Hepatocyte (in vitro differentiated cells): Measurements from ENCODE around the gene OR51F2. TPM values are rescaled to one million over a fixed set of nuclear protein-coding genes. Genes with fewer than 3 reads are reported as not detected.

Experiments
- DNase-seq: peaks from one replicate; pipeline ENCODE4 v3.0.0-alpha.2; 2016; ENCODE audit warnings: low spot score
- H2AFZ ChIP-seq: fragments of 200-600 bp; sonication (generic); 2 replicates; pipeline ENCODE4 v1.6.0; 2016; ENCODE audit warnings: antibody characterized with exemption, mild to moderate bottlenecking
- H3K27ac ChIP-seq: fragments of 200-600 bp; sonication (generic); 2 replicates; pipeline ENCODE4 v1.5.1; 2016; ENCODE audit warnings: mild to moderate bottlenecking
- H3K27me3 ChIP-seq: fragments of 200-600 bp; sonication (generic); 2 replicates; pipeline ENCODE4 v1.6.1; 2016
- H3K36me3 ChIP-seq: fragments of 200-600 bp; sonication (generic); replicated peaks from 2 replicates; pipeline ENCODE4 v1.5.1; 2016; ENCODE audit warnings: low read depth; ENCODE audit not compliant: insufficient read depth
- H3K4me1 ChIP-seq: fragments of 200-600 bp; sonication (generic); 2 replicates; pipeline ENCODE4 v1.5.1; 2016; ENCODE audit warnings: mild to moderate bottlenecking, moderate library complexity; ENCODE audit not compliant: insufficient read depth
- H3K4me2 ChIP-seq: fragments of 200-600 bp; sonication (generic); 2 replicates; pipeline ENCODE4 v1.6.0; 2016
- H3K4me3 ChIP-seq: fragments of 200-600 bp; sonication (generic); 2 replicates; pipeline ENCODE4 v1.5.1; 2016; ENCODE audit warnings: mild to moderate bottlenecking
- H3K79me2 ChIP-seq: fragments of 200-600 bp; sonication (generic); 2 replicates; pipeline ENCODE4 v1.6.0; 2017; ENCODE audit warnings: mild to moderate bottlenecking
- H3K9me2 ChIP-seq: fragments of 200-600 bp; sonication (generic); replicated peaks from 2 replicates; pipeline ENCODE4 v1.6.0; 2017; ENCODE audit warnings: mild to moderate bottlenecking; ENCODE audit not compliant: insufficient read depth
- H3K9me3 ChIP-seq: fragments of 200-600 bp; sonication (generic); 2 replicates; pipeline ENCODE4 v1.5.1; 2016; ENCODE audit warnings: low read depth, mild to moderate bottlenecking
- H4K20me1 ChIP-seq: fragments of 200-600 bp; sonication (generic); 2 replicates; pipeline ENCODE4 v1.6.0; 2016; ENCODE audit warnings: mild to moderate bottlenecking; ENCODE audit not compliant: insufficient read depth, poor library complexity, severe bottlenecking
- CTCF ChIP-seq: fragments of 200-600 bp; sonication (generic); IDR thresholded peaks from 2 replicates; pipeline ENCODE4 v1.5.1; 2016; ENCODE audit warnings: antibody characterized with exemption, mild to moderate bottlenecking; ENCODE audit not compliant: poor library complexity
- EZH2 ChIP-seq: fragments of 200-600 bp; sonication (generic); IDR thresholded peaks from 2 replicates; pipeline ENCODE4 v1.6.1; 2016; ENCODE audit warnings: antibody characterized with exemption, mild to moderate bottlenecking, borderline replicate concordance
- EZH2phosphoT487 ChIP-seq: fragments of 200-600 bp; sonication (generic); IDR thresholded peaks from one replicate; pipeline ENCODE4 v1.6.1; 2018; ENCODE audit warnings: antibody characterized with exemption, mild to moderate bottlenecking, low read depth, moderate library complexity; ENCODE audit not compliant: unreplicated experiment, severe bottlenecking
- WGBS: methylation state at CpG from one replicate; pipeline ENCODE4 v1.1.6; 2016; ENCODE audit warnings: low lambda C conversion rate; ENCODE audit errors: missing lambda C conversion rate; 5-methylcytosine and 5-hydroxymethylcytosine counted together
- polyA plus RNA-seq: library from polyadenylated mRNA; unstranded; fragments of >200 nt; fragmentation: Nextera tagmentation; extraction: Ambion mirVana; gene quantifications from 2 replicates; pipeline ENCODE4 v1.2.1, GENCODE V29; 2016
- total RNA-seq: library from RNA; depleted of rRNA; stranded (reverse); fragments of >200 nt; gene quantifications from 2 replicates; pipeline ENCODE4 v1.2.3, GENCODE V29; 2014

Gene OR51F2
- total and polyA plus RNA-seq, 2 experiments from 2014 or later: not detected

GRCh38 chr11:4865855-4866254 lies 44.7 kb downstream of the OR51F2 start:
- DNase-seq: no peak
- H3K9me2 ChIP-seq: no peaks in the 10 kb centered on the region
- no peak overlapping the region for H2AFZ ChIP-seq
- H3K27me3 ChIP-seq: no peaks in the 10 kb centered on the region
- WGBS: 81% methylated on average over 1 of the region's 1 CpG
- H3K9me3 ChIP-seq: no peaks in the 10 kb centered on the region
- H4K20me1 ChIP-seq: no peaks in the 10 kb centered on the region
- H3K4me1 ChIP-seq: no peaks in the 10 kb centered on the region
- no peaks in the 10 kb centered on the region for H3K79me2 ChIP-seq
- TF ChIP-seq EZH2: no peak
- TF ChIP-seq EZH2phosphoT487: no peak
- TF ChIP-seq CTCF: no peak
- no peaks in the 10 kb centered on the region for H3K36me3 ChIP-seq
- no peak overlapping the region for H3K4me3 ChIP-seq
- no peak overlapping the region for H3K4me2 ChIP-seq
- no peak overlapping the region for H3K27ac ChIP-seq

Other genes starting within 250 kb of the OR51F2 start
- not detected in 2 replicates for gene OR52I2, start 239.6 kb upstream of the OR51F2 start, total RNA-seq
- gene OR52I2, start 239.6 kb upstream of the OR51F2 start, polyA plus RNA-seq: not detected in 2 replicates
- gene OR52I1, start 227.3 kb upstream of the OR51F2 start, total RNA-seq: not detected in 2 replicates
- gene OR52I1, start 227.3 kb upstream of the OR51F2 start, polyA plus RNA-seq: not detected in 2 replicates
- gene TRIM68, start 213.1 kb upstream of the OR51F2 start, total RNA-seq: 16.1 and 19.8 TPM in 2 replicates
- 5.9 and 8.3 TPM in 2 replicates for gene TRIM68, start 213.1 kb upstream of the OR51F2 start, polyA plus RNA-seq
- not detected in 2 replicates for gene OR51D1, start 183.8 kb upstream of the OR51F2 start, total RNA-seq
- not detected in 2 replicates for gene OR51D1, start 183.8 kb upstream of the OR51F2 start, polyA plus RNA-seq
- 1.2 and 1.3 TPM in 2 replicates for gene OR51E1, start 177.3 kb upstream of the OR51F2 start, total RNA-seq
- gene OR51E1, start 177.3 kb upstream of the OR51F2 start, polyA plus RNA-seq: 0.92 and 2.2 TPM in 2 replicates
- 0.28 and 0.30 TPM in 2 replicates for gene OR51E2, start 123.5 kb upstream of the OR51F2 start, total RNA-seq
- 0.43 and 0.57 TPM in 2 replicates for gene OR51E2, start 123.5 kb upstream of the OR51F2 start, polyA plus RNA-seq
- gene MMP26, start 116.5 kb upstream of the OR51F2 start, total RNA-seq: not detected in 2 replicates
- not detected in 2 replicates for gene MMP26, start 116.5 kb upstream of the OR51F2 start, polyA plus RNA-seq
- gene OR51F1, start 51.4 kb upstream of the OR51F2 start, total RNA-seq: not detected in 2 replicates
- gene OR51F1, start 51.4 kb upstream of the OR51F2 start, polyA plus RNA-seq: not detected in 2 replicates
- gene OR52R1, start 16.9 kb upstream of the OR51F2 start, total RNA-seq: not detected in 2 replicates
- gene OR52R1, start 16.9 kb upstream of the OR51F2 start, polyA plus RNA-seq: not detected in 2 replicates
- not detected in 2 replicates for gene OR51S1, start 27.9 kb downstream of the OR51F2 start, total RNA-seq
- not detected in 2 replicates for gene OR51S1, start 27.9 kb downstream of the OR51F2 start, polyA plus RNA-seq
- not detected in 2 replicates for gene OR51T1, start 60.6 kb downstream of the OR51F2 start, total RNA-seq
- not detected in 2 replicates for gene OR51T1, start 60.6 kb downstream of the OR51F2 start, polyA plus RNA-seq
- not detected in 2 replicates for gene OR51A7, start 82.5 kb downstream of the OR51F2 start, total RNA-seq
- not detected in 2 replicates for gene OR51A7, start 82.5 kb downstream of the OR51F2 start, polyA plus RNA-seq
- not detected in 2 replicates for gene OR51G2, start 98.0 kb downstream of the OR51F2 start, total RNA-seq
- not detected in 2 replicates for gene OR51G2, start 98.0 kb downstream of the OR51F2 start, polyA plus RNA-seq
- gene OR51G1, start 103.0 kb downstream of the OR51F2 start, total RNA-seq: not detected in 2 replicates
- gene OR51G1, start 103.0 kb downstream of the OR51F2 start, polyA plus RNA-seq: not detected in 2 replicates
- not detected in 2 replicates for gene OR51A4, start 126.3 kb downstream of the OR51F2 start, total RNA-seq
- not detected in 2 replicates for gene OR51A4, start 126.3 kb downstream of the OR51F2 start, polyA plus RNA-seq
- not detected in 2 replicates for gene OR51A2, start 134.4 kb downstream of the OR51F2 start, total RNA-seq
- gene OR51A2, start 134.4 kb downstream of the OR51F2 start, polyA plus RNA-seq: not detected in 2 replicates
- not detected in 2 replicates for gene OR51L1, start 173.5 kb downstream of the OR51F2 start, total RNA-seq
- gene OR51L1, start 173.5 kb downstream of the OR51F2 start, polyA plus RNA-seq: not detected in 2 replicates
- gene OR52J3, start 225.2 kb downstream of the OR51F2 start, total RNA-seq: not detected in 2 replicates
- gene OR52J3, start 225.2 kb downstream of the OR51F2 start, polyA plus RNA-seq: not detected in 2 replicates
- gene OR52E2, start 238.3 kb downstream of the OR51F2 start, total RNA-seq: not detected in 2 replicates
- not detected in 2 replicates for gene OR52E2, start 238.3 kb downstream of the OR51F2 start, polyA plus RNA-seq
- not detected in 2 replicates for gene OR52E1, start 248.3 kb downstream of the OR51F2 start, total RNA-seq
- not detected in 2 replicates for gene OR52E1, start 248.3 kb downstream of the OR51F2 start, polyA plus RNA-seq